Esophagus squamous epithelium (tissue), 5 donors: ENCODE results near the gene KRT7. TPM values are rescaled to one million over a fixed set of nuclear protein-coding genes. Genes with fewer than 3 reads are reported as not detected.

Experiments
- DNase-seq: peaks from one replicate; lab custom pipeline; 2025; lab: John Stamatoyannopoulos, UW
- H3K27ac ChIP-seq, 4 donors: fragments of 200-600 bp; sonication (generic); one replicate each; pipeline ENCODE4 v1.5.1; 2016 to 2019; ENCODE audit warnings: mild to moderate bottlenecking in 1 of 4
- H3K27me3 ChIP-seq, 4 donors: fragments of 200-600 bp; sonication (generic); 1 replicate in 3 of 4; 2 replicates in 1 of 4; pipeline versions ENCODE4 v1.5.1 to v1.6.0; 2017 to 2021; ENCODE audit warnings: antibody characterized with exemption in 1 of 4
- H3K36me3 ChIP-seq, 3 donors: fragments of 200-600 bp; sonication (generic); one replicate each; pipeline ENCODE4 v1.5.1; 2016 to 2019
- H3K4me1 ChIP-seq, 3 donors: fragments of 200-600 bp; sonication (generic); one replicate each; pipeline ENCODE4 v1.5.1; 2017 to 2019
- H3K4me3 ChIP-seq, 4 donors: fragments of 200-600 bp; sonication (generic); 1 replicate in 3 of 4; 2 replicates in 1 of 4; pipeline ENCODE4 v1.5.1; 2016 to 2019; ENCODE audit warnings: mild to moderate bottlenecking in 2 of 4, moderate library complexity in 1 of 4
- H3K9me3 ChIP-seq, 3 donors: fragments of 200-600 bp; sonication (generic); one replicate each; pipeline ENCODE4 v1.5.1; 2016 to 2019
- POLR2A ChIP-seq, 4 donors: fragments of 450-650 bp; IDR thresholded peaks; one replicate each; pipeline ENCODE4 v1.6.1; 2017; ENCODE audit warnings: antibody characterized with exemption in 4 of 4, mild to moderate bottlenecking in 4 of 4, moderate library complexity in 3 of 4
- WGBS, 2 donors: methylation state at CpG; one replicate each; pipeline ENCODE4 v1.1.5; 2018; 5-methylcytosine and 5-hydroxymethylcytosine counted together
- intact Hi-C: fragments of 100-400 bp; cut with DNase I; formaldehyde crosslinking; loops from one replicate; pipeline ENCODE4 v1.15.0; 2022
- total RNA-seq, 4 donors: library from RNA; depleted of rRNA; stranded (reverse); fragments of >200 nt; gene quantifications; one replicate each; pipeline ENCODE4 v1.1.0, GENCODE V29; 2016
- TF ChIP-seq, protein P1 (sequence below), 6 experiments: fragments of 450-650 bp in 4 of 6; fragments of 200-600 bp in 2 of 6; sonication (generic) in 2 of 6; IDR thresholded peaks; one replicate each; pipeline ENCODE4 v1.5.1; 2016 to 2019; ENCODE audit warnings: antibody characterized with exemption in 6 of 6, mild to moderate bottlenecking in 4 of 6, moderate library complexity in 4 of 6
- donor health status: DM: yes; HTN: yes; CAD: no.

KRT7 gene
- total RNA-seq, 4 donors from 2014 or later, result 18.7 to 118 (median 64.4) TPM

DNA sequence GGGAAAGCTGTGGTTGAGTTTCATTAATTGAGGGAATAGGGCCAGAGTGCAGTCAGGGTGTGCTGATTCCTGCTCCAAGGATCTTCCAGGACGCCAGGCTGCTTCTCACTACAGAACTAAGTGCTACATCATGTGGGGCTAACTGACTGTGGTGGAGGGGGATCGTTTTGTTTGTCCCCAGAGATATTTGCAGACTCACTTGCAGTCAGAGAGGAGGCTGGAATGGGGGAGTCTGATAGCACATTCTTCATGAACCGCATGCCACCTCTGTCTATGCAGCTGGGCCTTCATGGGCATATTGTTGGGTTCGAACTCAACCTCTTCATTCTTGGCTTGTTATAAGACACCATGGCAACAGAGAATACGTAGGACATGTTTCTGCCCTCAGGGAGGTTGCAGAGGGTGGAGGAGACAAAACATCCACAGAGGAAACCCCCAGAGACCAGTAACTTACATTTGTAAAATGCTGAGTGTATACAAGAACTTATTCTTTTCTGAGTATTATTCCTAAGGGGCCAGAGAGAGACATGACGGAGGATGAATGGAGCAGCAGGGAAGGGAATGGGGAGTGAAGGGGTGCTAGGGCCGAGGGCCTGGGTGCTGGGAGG lies 13.0 kb downstream of the KRT7 start:
- Histone ChIP-seq H3K4me1 (peaks cover 20 to 74% (median 33%) of the 10 kb centered on the region in 3 donors), H3K9me3 (no peaks in the 10 kb centered on the region), H3K36me3 (no peaks in the 10 kb centered on the region), H3K4me3 (no peak overlapping the region), H3K27ac (peak overlapping the region in 1 of 4 donors; percentile 3), H3K27me3 (peaks cover 0 to 30% (median 0%) of the 10 kb centered on the region in 4 donors)
- WGBS, 2 donors, result 65 to 74% methylated on average over 5 to 6 of the region's 7 CpGs
- DNase-seq, result no peak
- no peak for TF ChIP-seq POLR2A (IDR thresholded peaks at IDR 0.05)
- TF ChIP-seq, protein P1, sequence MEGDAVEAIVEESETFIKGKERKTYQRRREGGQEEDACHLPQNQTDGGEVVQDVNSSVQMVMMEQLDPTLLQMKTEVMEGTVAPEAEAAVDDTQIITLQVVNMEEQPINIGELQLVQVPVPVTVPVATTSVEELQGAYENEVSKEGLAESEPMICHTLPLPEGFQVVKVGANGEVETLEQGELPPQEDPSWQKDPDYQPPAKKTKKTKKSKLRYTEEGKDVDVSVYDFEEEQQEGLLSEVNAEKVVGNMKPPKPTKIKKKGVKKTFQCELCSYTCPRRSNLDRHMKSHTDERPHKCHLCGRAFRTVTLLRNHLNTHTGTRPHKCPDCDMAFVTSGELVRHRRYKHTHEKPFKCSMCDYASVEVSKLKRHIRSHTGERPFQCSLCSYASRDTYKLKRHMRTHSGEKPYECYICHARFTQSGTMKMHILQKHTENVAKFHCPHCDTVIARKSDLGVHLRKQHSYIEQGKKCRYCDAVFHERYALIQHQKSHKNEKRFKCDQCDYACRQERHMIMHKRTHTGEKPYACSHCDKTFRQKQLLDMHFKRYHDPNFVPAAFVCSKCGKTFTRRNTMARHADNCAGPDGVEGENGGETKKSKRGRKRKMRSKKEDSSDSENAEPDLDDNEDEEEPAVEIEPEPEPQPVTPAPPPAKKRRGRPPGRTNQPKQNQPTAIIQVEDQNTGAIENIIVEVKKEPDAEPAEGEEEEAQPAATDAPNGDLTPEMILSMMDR (IDR thresholded peaks at IDR 0.05), result no peak
- intact Hi-C loops, result no loop called here

DNA sequence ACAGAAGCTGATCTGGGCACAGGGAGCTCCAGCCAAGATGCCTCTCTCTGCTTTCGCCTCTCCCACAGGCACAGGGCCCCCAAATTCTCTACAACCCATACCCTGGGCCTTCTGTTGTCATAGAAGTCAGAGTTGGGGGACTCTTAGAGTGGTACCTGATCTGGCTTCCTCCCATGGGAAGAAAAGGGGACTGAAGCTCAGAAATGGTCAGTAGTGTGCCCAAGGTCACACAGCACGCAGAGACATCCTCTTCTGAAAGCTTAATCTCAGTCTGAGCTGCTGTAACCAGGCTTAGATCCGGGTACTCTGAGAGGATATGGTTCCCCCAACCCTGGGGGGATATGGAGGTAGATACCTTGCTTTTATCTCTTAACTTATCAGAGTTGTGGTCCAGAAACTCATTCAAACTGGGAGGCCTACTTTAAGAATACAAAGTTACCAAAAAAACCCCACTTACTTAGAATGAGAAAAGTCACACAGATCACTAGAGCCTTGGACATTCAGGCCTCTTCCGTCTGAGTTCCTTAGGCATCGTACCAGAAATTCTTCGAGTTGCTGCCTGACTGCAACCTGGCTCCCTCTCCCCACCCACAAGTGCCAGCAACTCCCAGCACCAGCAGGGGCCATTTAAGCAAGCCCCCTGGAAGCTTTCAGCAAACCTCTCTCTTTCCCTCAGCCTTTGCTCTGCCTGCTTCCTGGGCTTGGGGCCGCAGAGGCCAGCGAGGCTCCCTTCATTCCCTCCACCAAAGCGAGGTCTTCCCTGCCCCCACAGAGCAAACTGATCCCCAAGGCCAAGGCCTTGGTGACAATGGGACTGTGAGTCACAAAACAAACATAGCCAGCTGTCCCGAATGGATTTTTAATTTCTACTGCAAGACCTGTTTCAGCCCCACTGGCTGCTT lies 13.9 kb downstream of the KRT7 start:
- DNase-seq, result no peak
- intact Hi-C loops, result no loop called here
- 41 to 69% methylated on average over 8 to 10 of the region's 10 CpGs for WGBS, 2 donors
- no peak overlapping the region for H3K4me3 ChIP-seq
- TF ChIP-seq POLR2A (IDR thresholded peaks at IDR 0.05), result no peak
- TF ChIP-seq, protein P1 (IDR thresholded peaks at IDR 0.05), result no peak
- no peaks in the 10 kb centered on the region for H3K36me3 ChIP-seq
- H3K9me3 ChIP-seq, result no peaks in the 10 kb centered on the region
- H3K27ac ChIP-seq, result peak overlapping the region in 1 of 4 donors; percentile 29
- H3K27me3 ChIP-seq, result peaks cover 0 to 35% (median 0%) of the 10 kb centered on the region in 4 donors
- H3K4me1 ChIP-seq, result peaks cover 20 to 74% (median 33%) of the 10 kb centered on the region in 3 donors

DNA sequence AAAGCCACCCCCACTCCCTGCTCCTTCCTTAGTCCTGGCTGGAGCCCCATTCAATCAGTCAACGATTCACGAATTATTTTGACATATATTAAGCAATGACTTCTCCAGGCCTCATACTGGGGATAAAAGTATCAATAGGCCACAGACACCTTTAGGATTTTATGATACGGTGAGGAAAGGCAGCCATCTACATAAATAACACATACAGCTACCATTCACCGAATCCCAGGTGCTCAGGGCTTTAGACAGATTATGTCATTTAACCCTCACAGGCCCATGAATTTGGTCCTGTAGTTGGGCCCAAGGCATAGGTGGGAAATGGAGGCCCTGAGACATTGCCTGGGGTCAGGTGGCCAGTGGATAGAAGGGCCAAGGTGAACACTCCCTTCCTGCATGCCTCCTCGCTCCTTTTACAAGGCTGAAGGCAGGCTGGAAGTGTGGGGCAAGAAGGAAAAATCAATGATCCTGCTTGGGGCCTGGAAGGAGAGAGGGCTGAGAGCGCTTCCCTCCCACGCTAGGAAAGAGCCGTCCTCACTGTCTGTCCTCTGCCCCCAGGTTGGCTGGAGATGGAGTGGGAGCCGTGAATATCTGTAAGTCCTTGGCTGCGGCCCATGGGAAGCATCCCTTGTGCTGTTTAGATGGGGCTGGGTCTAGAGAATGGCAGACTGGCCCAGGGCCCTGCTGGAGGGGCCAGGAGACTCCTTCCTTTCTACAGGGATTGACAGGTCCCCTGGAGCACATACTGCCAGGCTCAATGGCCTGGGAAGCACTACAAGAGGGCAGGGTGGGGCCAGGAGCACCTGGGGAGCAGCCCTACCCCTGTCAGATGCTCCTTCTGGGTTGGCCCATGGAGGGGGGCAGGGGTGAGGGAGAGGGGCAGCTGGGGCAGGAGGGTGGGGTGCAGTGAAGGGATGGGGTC lies 14.8 kb downstream of the KRT7 start:
- H3K9me3 ChIP-seq, result no peaks in the 10 kb centered on the region
- no peak overlapping the region for H3K4me3 ChIP-seq
- H3K36me3 ChIP-seq, result no peaks in the 10 kb centered on the region
- peaks cover 0 to 39% (median 0%) of the 10 kb centered on the region in 4 donors for H3K27me3 ChIP-seq
- DNase-seq, result no peak
- TF ChIP-seq, protein P1 (IDR thresholded peaks at IDR 0.05), result no peak
- TF ChIP-seq POLR2A (IDR thresholded peaks at IDR 0.05), result no peak
- peaks cover 18 to 68% (median 29%) of the 10 kb centered on the region in 3 donors for H3K4me1 ChIP-seq
- 74 to 82% methylated on average over 10 of the region's 10 CpGs for WGBS, 2 donors
- intact Hi-C loops, result no loop called here
- peak overlapping the region in 1 of 4 donors; percentile 57 for H3K27ac ChIP-seq

DNA sequence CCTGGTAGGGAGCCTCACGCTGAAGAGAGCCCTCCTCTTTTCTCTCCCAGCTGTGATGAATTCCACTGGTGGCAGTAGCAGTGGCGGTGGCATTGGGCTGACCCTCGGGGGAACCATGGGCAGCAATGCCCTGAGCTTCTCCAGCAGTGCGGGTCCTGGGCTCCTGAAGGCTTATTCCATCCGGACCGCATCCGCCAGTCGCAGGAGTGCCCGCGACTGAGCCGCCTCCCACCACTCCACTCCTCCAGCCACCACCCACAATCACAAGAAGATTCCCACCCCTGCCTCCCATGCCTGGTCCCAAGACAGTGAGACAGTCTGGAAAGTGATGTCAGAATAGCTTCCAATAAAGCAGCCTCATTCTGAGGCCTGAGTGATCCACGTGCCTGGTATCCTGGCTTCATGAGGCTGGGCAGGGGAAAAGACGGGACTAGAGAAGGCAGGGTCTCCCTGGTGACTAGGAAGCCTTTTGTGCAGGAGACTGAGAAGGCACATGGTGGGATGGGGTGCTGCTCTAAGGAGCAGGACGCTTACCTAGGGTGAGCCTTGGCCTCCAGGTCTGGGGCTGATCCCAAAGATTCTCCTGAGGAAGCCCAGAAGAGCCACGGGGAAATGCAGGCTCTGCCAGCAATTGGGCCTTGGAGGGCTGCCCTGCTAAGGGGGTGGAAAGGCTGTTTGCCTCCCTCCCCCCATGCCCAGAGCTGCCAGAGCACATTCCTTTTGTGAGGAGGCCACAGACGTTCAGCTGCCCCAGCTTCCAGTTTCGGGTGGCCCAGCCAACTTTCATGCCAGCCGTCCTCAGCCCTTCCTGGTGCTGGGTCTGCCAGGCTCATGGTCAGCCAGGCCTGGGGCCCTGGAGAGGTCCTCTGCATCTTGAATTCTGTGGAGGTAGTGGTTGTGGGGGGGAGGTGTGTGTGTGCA lies 15.8 kb downstream of the KRT7 start:
- no peak for TF ChIP-seq POLR2A (IDR thresholded peaks at IDR 0.05)
- TF ChIP-seq, protein P1 (IDR thresholded peaks at IDR 0.05), result no peak
- no peak for DNase-seq
- Histone ChIP-seq H3K4me3 (no peak overlapping the region), H3K36me3 (no peaks in the 10 kb centered on the region), H3K27ac (peak overlapping the region in 1 of 4 donors; percentile 57), H3K9me3 (no peaks in the 10 kb centered on the region), H3K27me3 (peaks cover 0 to 39% (median 0%) of the 10 kb centered on the region in 4 donors), H3K4me1 (peaks cover 9 to 59% (median 20%) of the 10 kb centered on the region in 3 donors)
- intact Hi-C loops, result no loop called here
- 63 to 92% methylated on average over 3 to 6 of the region's 18 CpGs for WGBS, 2 donors
